ENCODE measurements around the gene CNST. TPM values are rescaled to one million over a fixed set of nuclear protein-coding genes. Genes with fewer than 3 reads are reported as not detected.

Gene CNST
- total and polyA plus RNA-seq, 2 of the 13 experiments (the other 11 are each of a cell fraction or from before 2014, with no cell fraction given) = 6.3 to 12.4 TPM

GRCh38 chr1:246583448-246584185, 17.4 kb downstream of the CNST start (continued):
- TF ChIP-seq ZNF318 (CRISPR knock-in tag; IDR thresholded peaks at IDR 0.05) (no peak), SIN3B (IDR thresholded peaks at IDR 0.05; ENCODE audit: low read length) (no peak), GRHL1 (CRISPR knock-in tag; conservative IDR thresholded peaks at IDR 0.05) (no peak), ZNF44 (CRISPR knock-in tag; IDR thresholded peaks at IDR 0.05) (no peak), EHMT2 (IDR thresholded peaks at IDR 0.05; ENCODE audit: borderline replicate concordance, low read depth, low read length) (no peak), SETDB1 (CRISPR knock-in tag; IDR thresholded peaks at IDR 0.05; ENCODE audit: borderline replicate concordance) (no peak), ZNF816 (CRISPR knock-in tag; IDR thresholded peaks at IDR 0.05; ENCODE audit: borderline replicate concordance) (peak; percentile 59; the same call in 1 of the 2 replicates), ZFP82 (CRISPR knock-in tag; IDR thresholded peaks at IDR 0.05; ENCODE audit: borderline replicate concordance) (no peak; the same call in 1 of the 2 replicates), ZNF281 (CRISPR knock-in tag; IDR thresholded peaks at IDR 0.05; ENCODE audit: borderline replicate concordance) (peak; percentile 54; the same call in 1 of the 2 replicates), AHR (CRISPR knock-in tag; IDR thresholded peaks at IDR 0.05) (no peak), ZNF232 (CRISPR knock-in tag; IDR thresholded peaks at IDR 0.05; ENCODE audit: borderline replicate concordance) (no peak), HNRNPH1 (optimal IDR thresholded peaks at IDR 0.05; ENCODE audit: low read depth, low read length) (no peak), ZNF24 (IDR thresholded peaks at IDR 0.05) (peak; percentile 45; the same call in 1 of the 2 replicates), MAFK (conservative IDR thresholded peaks at IDR 0.05 in 1 of 2, IDR thresholded peaks at IDR 0.05 in 1 of 2; ENCODE audit: low read length in 2 of 2) (no peak), FOXC1 (CRISPR knock-in tag; IDR thresholded peaks at IDR 0.05; ENCODE audit: borderline replicate concordance) (no peak), HNRNPUL1 (IDR thresholded peaks at IDR 0.05; ENCODE audit: low read depth, low read length) (no peak)

Data from HepG2 (cell line).